HG03196 (cell line): ENCODE measurements around the gene SMYD3.
"Not testable (repeated sequence)": the region's sequence is repeated elsewhere in the genome, so short reads cannot be mapped to it uniquely, and the experiment has no call there.

Experiments
- ATAC-seq: cut with Tn5 transposase; IDR thresholded peaks from one replicate; pipeline ENCODE4 v1.9.1; 2021; ENCODE audit not compliant: unreplicated experiment

SMYD3 gene

GRCh38 chr1:246040200-246040890 is 466.7 kb downstream of the SMYD3 start:
- ATAC-seq, result no peak

GRCh38 chr1:246039584-246039983 is 467.5 kb downstream of the SMYD3 start:
- no peak for ATAC-seq

- no peak for ATAC-seq
Observed at GRCh38 chr1:246037832-246038231, 469.2 kb downstream of the SMYD3 start.

GRCh38 chr1:246036175-246036574 is 470.9 kb downstream of the SMYD3 start:
- no peak for ATAC-seq

- ATAC-seq, result no peak
Observed at GRCh38 chr1:246035060-246035541, 472.0 kb downstream of the SMYD3 start.

- ATAC-seq, result no peak
Observed at GRCh38 chr1:246034630-246035029, 472.4 kb downstream of the SMYD3 start.

- no peak for ATAC-seq
Observed at GRCh38 chr1:246032984-246033383, 474.1 kb downstream of the SMYD3 start.

- ATAC-seq, result no peak
Observed at GRCh38 chr1:246032031-246032551, 475.0 kb downstream of the SMYD3 start.

GRCh38 chr1:246029616-246030015 is 477.5 kb downstream of the SMYD3 start:
- no peak for ATAC-seq

GRCh38 chr1:246024118-246024517 is 483.0 kb downstream of the SMYD3 start:
- not testable (repeated sequence) for ATAC-seq

- ATAC-seq, result no peak
Observed at GRCh38 chr1:246020211-246020954, 486.7 kb downstream of the SMYD3 start.

GRCh38 chr1:246018146-246018545 is 488.9 kb downstream of the SMYD3 start:
- ATAC-seq, result no peak

- no peak for ATAC-seq
Observed at GRCh38 chr1:246012341-246012740, 494.7 kb downstream of the SMYD3 start.

- ATAC-seq, result no peak
Observed at GRCh38 chr1:246010386-246010785, 496.7 kb downstream of the SMYD3 start.

- no peak for ATAC-seq
Observed at GRCh38 chr1:246008363-246008831, 498.7 kb downstream of the SMYD3 start.

- ATAC-seq, result no peak
Observed at GRCh38 chr1:246005067-246005466, 502.0 kb downstream of the SMYD3 start.

- ATAC-seq, result no peak
Observed at GRCh38 chr1:246004301-246004700, 502.8 kb downstream of the SMYD3 start.

- no peak for ATAC-seq
Observed at GRCh38 chr1:246003442-246003730, 503.7 kb downstream of the SMYD3 start.

GRCh38 chr1:246002725-246003441 is 504.2 kb downstream of the SMYD3 start:
- peak; percentile 58 for ATAC-seq

- ATAC-seq, result no peak
Observed at GRCh38 chr1:246001837-246002230, 505.2 kb downstream of the SMYD3 start.

- no peak for ATAC-seq
Observed at GRCh38 chr1:246001142-246001836, 505.8 kb downstream of the SMYD3 start.
